Trophoblast cell (in vitro differentiated cells and primary cell): ENCODE data around the gene FAM219B.

Source experiments
- DNase-seq, 2 donors: peaks; one replicate each; pipeline ENCODE4 v3.0.0-alpha.2; 2016
- H2AFZ ChIP-seq: 2 replicates; pipeline ENCODE4 v1.6.1; 2013; ENCODE audit warnings: low read length, moderate library complexity, mild to moderate bottlenecking; ENCODE audit not compliant: insufficient read depth, poor library complexity
- H2AK5ac ChIP-seq: 2 replicates; pipeline ENCODE4 v1.6.1; 2013; ENCODE audit warnings: mild to moderate bottlenecking, low read length
- H2BK120ac ChIP-seq: 2 replicates; pipeline ENCODE4 v1.6.1; 2013; ENCODE audit warnings: low read length, mild to moderate bottlenecking, moderate library complexity; ENCODE audit not compliant: insufficient read depth, poor library complexity
- H2BK12ac ChIP-seq: 2 replicates; pipeline ENCODE4 v1.6.1; 2013; ENCODE audit warnings: mild to moderate bottlenecking, low read length, moderate library complexity
- H2BK5ac ChIP-seq: 2 replicates; pipeline ENCODE4 v1.6.1; 2013; ENCODE audit warnings: low read length, low read depth, moderate library complexity, mild to moderate bottlenecking; ENCODE audit not compliant: poor library complexity
- H3K14ac ChIP-seq: 2 replicates; pipeline ENCODE4 v1.6.1; 2013; ENCODE audit warnings: mild to moderate bottlenecking, low read length
- H3K18ac ChIP-seq: 2 replicates; pipeline ENCODE4 v1.6.1; 2013; ENCODE audit warnings: mild to moderate bottlenecking, low read length
- H3K23ac ChIP-seq: 2 replicates; pipeline ENCODE4 v1.6.1; 2013; ENCODE audit warnings: low read length
- H3K27ac ChIP-seq: 2 replicates; pipeline ENCODE4 v1.5.1; 2013; ENCODE audit warnings: low read depth, mild to moderate bottlenecking, inconsistent platforms, low read length, moderate library complexity
- H3K27me3 ChIP-seq: 2 replicates; pipeline ENCODE4 v1.6.1; 2013; ENCODE audit warnings: inconsistent platforms, mild to moderate bottlenecking, low read length, moderate library complexity; ENCODE audit not compliant: insufficient read depth
- H3K36me3 ChIP-seq, 2 experiments: 1 replicate in 1 of 2; 2 replicates in 1 of 2; pipeline ENCODE4 v1.6.1; 2013; ENCODE audit warnings: low read length in 2 of 2, mild to moderate bottlenecking in 2 of 2, moderate library complexity in 1 of 2; ENCODE audit not compliant: insufficient read depth in 2 of 2, control insufficient read depth in 1 of 2
- H3K4ac ChIP-seq: 2 replicates; pipeline ENCODE4 v1.6.1; 2013; ENCODE audit warnings: low read depth, mild to moderate bottlenecking, low read length, moderate library complexity
- H3K4me1 ChIP-seq, 2 experiments: 1 replicate in 1 of 2; 2 replicates in 1 of 2; pipeline ENCODE4 v1.6.1; 2013; ENCODE audit warnings: low read length in 2 of 2, mild to moderate bottlenecking in 2 of 2, moderate library complexity in 1 of 2; ENCODE audit not compliant: insufficient read depth in 2 of 2, control insufficient read depth in 1 of 2
- H3K4me2 ChIP-seq: 2 replicates; pipeline ENCODE4 v1.6.1; 2013; ENCODE audit warnings: inconsistent platforms, mild to moderate bottlenecking, low read length, moderate library complexity
- H3K4me3 ChIP-seq: 2 replicates; pipeline ENCODE4 v1.5.1; 2013; ENCODE audit warnings: mild to moderate bottlenecking, low read depth, low read length, inconsistent platforms
- H3K79me1 ChIP-seq: one replicate; pipeline ENCODE4 v1.6.1; 2013; ENCODE audit warnings: low read length
- H3K79me2 ChIP-seq: 2 replicates; pipeline ENCODE4 v1.6.1; 2013; ENCODE audit warnings: low read length, mild to moderate bottlenecking; ENCODE audit not compliant: control insufficient read depth, insufficient read depth, poor library complexity
- H3K9ac ChIP-seq: 2 replicates; pipeline ENCODE4 v1.6.1; 2013; ENCODE audit warnings: mild to moderate bottlenecking, low read length
- H3K9me3 ChIP-seq: 2 replicates; pipeline ENCODE4 v1.6.1; 2013; ENCODE audit warnings: low read depth, mild to moderate bottlenecking, control low read depth, inconsistent platforms, low read length; ENCODE audit not compliant: insufficient read depth
- H4K12ac ChIP-seq: 2 replicates; pipeline ENCODE4 v1.6.1; 2013; ENCODE audit warnings: low read depth, mild to moderate bottlenecking, low read length, moderate library complexity
- H4K8ac ChIP-seq: 2 replicates; pipeline ENCODE4 v1.6.1; 2013; ENCODE audit warnings: low read depth, mild to moderate bottlenecking, low read length, moderate library complexity
- H4K91ac ChIP-seq: one replicate; pipeline ENCODE4 v1.6.1; 2013; ENCODE audit warnings: low read depth, mild to moderate bottlenecking, low read length, moderate library complexity
- WGBS: extraction: QIAGEN DNeasy Blood & Tissue Kit; methylation state at CpG from one replicate; pipeline ENCODE4 v1.1.7; 2013; ENCODE audit warnings: missing lambda C conversion rate; ENCODE audit not compliant: insufficient read length, insufficient coverage; ENCODE audit errors: extremely low coverage; 5-methylcytosine and 5-hydroxymethylcytosine counted together

FAM219B gene

DNA sequence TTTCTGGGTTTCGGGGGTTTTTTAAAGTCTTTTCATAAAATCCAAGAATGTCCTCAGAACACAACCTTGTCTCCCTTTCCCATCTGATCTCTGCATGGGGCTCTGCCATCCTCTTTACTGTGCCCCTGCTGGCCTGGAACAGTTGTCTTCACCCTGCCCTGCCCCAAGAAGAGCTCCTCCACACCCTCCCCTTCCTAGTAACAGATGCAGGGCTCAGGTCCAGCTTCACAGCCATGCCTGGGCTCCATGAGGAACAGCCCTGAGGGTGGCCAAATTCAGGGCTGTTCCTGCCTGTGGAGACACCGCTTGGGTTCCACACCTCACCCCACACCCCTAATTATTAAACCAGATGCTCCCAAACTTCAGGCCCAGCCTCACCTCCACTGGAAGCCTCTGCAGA, 50.8 kb downstream of the FAM219B start:
- Histone ChIP-seq H2AK5ac (no peak overlapping the region), H4K91ac (no peak overlapping the region), H3K27me3 (no peaks in the 10 kb centered on the region), H3K4me3 (no peak overlapping the region), H2BK120ac (no peak overlapping the region), H3K36me3 (peaks cover 30 to 35% of the 10 kb centered on the region in 2 experiments), H3K9ac (no peak overlapping the region), H3K79me2 (peaks cover 5% of the 10 kb centered on the region), H3K4ac (no peak overlapping the region), H3K18ac (peak overlapping the region; percentile 16), H2BK5ac (no peak overlapping the region), H2BK12ac (no peak overlapping the region), H3K14ac (no peak overlapping the region), H3K23ac (no peak overlapping the region), H3K79me1 (no peaks in the 10 kb centered on the region), H3K4me2 (no peak overlapping the region), H4K12ac (no peak overlapping the region), H3K27ac (no peak overlapping the region), H4K8ac (no peak overlapping the region), H2AFZ (no peak overlapping the region), H3K9me3 (no peaks in the 10 kb centered on the region), H3K4me1 (peaks cover 14 to 21% of the 10 kb centered on the region in 2 experiments)
- WGBS: no CpG with 5 or more reads among the region's 2 CpGs
- no peak for DNase-seq

DNA sequence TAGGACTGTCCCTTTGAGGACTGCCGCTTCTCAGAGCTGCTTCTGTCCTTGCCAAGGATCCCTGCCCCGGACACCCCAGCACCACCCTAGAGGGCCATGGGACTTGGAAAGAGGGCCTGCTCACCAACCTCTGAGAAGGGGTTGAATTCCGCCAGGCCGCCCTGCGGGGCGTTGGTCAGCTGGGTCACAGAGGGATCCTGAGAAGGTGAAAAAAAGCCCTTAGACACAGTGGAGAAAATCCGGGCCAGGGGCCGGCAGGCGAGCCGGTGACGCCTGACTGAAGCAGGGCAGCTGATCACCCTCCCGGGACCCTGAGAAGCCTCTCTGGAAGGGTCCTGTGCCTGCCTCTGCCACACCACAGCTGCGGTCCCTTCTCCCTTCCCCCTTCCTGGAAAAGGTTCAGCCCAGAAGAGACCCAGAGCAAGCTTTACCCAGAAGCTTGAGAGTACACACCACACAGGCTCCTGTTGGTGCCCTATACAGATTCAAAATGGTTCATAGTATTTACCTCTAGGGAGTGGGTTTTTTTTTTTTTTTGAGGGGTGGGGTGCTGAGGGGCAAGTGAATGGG, 52.1 kb downstream of the FAM219B start:
- Histone ChIP-seq H3K79me2 (peaks cover 5% of the 10 kb centered on the region), H4K12ac (no peak overlapping the region), H3K4me2 (no peak overlapping the region), H3K4ac (no peak overlapping the region), H2BK12ac (no peak overlapping the region), H3K27ac (no peak overlapping the region), H3K9ac (no peak overlapping the region), H3K27me3 (no peaks in the 10 kb centered on the region), H3K36me3 (peaks cover 41 to 47% of the 10 kb centered on the region in 2 experiments), H3K18ac (no peak overlapping the region), H4K8ac (no peak overlapping the region), H3K23ac (no peak overlapping the region), H3K14ac (no peak overlapping the region), H3K9me3 (no peaks in the 10 kb centered on the region), H2AK5ac (no peak overlapping the region), H3K79me1 (no peaks in the 10 kb centered on the region), H3K4me1 (peaks cover 14 to 21% of the 10 kb centered on the region in 2 experiments), H2AFZ (no peak overlapping the region), H2BK120ac (no peak overlapping the region), H4K91ac (no peak overlapping the region), H2BK5ac (no peak overlapping the region), H3K4me3 (no peak overlapping the region)
- WGBS: no CpG with 5 or more reads among the region's 13 CpGs
- no peak for DNase-seq

DNA sequence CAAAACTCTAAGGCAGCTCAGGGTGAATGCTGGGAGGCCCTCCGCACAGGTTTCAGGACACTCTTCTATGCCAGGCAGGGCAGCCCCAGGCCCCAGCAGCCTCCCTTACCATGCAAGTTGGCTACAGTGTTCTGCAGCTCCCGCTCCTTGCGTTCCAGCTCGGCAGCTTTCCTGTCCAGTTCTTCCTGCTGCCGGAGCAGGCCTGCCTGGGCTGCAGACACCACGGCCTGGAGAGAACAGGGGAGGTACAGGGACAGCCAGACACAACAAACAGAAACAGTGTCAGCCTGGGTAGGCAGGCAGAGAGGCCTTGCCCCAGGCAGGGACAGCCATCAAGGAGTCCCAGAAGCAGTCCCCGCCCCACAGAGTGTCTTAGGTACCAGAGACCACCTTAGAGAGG, 54.7 kb downstream of the FAM219B start:
- Histone ChIP-seq H4K12ac (no peak overlapping the region), H4K91ac (no peak overlapping the region), H3K9ac (no peak overlapping the region), H3K18ac (no peak overlapping the region), H3K14ac (no peak overlapping the region), H2BK12ac (no peak overlapping the region), H2AK5ac (no peak overlapping the region), H4K8ac (no peak overlapping the region), H3K36me3 (peaks cover 58 to 62% of the 10 kb centered on the region in 2 experiments), H3K9me3 (no peaks in the 10 kb centered on the region), H3K4me3 (no peak overlapping the region), H3K27ac (no peak overlapping the region), H2BK120ac (no peak overlapping the region), H3K79me2 (no peaks in the 10 kb centered on the region), H2AFZ (no peak overlapping the region), H3K23ac (no peak overlapping the region), H2BK5ac (no peak overlapping the region), H3K79me1 (no peaks in the 10 kb centered on the region), H3K4me2 (no peak overlapping the region), H3K27me3 (no peaks in the 10 kb centered on the region), H3K4me1 (peaks cover under 1 to 7% of the 10 kb centered on the region in 2 experiments), H3K4ac (no peak overlapping the region)
- WGBS: no CpG with 5 or more reads among the region's 7 CpGs
- DNase-seq: no peak

GRCh38 chr15:74850393-74850792, 56.3 kb downstream of the FAM219B start:
- H4K12ac ChIP-seq: no peak overlapping the region
- no peak overlapping the region for H2BK120ac ChIP-seq
- H3K18ac ChIP-seq: no peak overlapping the region
- H3K23ac ChIP-seq: no peak overlapping the region
- no peak overlapping the region for H2AK5ac ChIP-seq
- H3K4ac ChIP-seq: no peak overlapping the region
- H3K9ac ChIP-seq: no peak overlapping the region
- no peaks in the 10 kb centered on the region for H3K27me3 ChIP-seq
- H3K9me3 ChIP-seq: no peaks in the 10 kb centered on the region
- H2BK5ac ChIP-seq: no peak overlapping the region
- peaks cover 0 to 7% of the 10 kb centered on the region in 2 experiments for H3K4me1 ChIP-seq
- H3K79me2 ChIP-seq: no peaks in the 10 kb centered on the region
- no CpG with 5 or more reads among the region's 4 CpGs for WGBS
- H3K14ac ChIP-seq: no peak overlapping the region
- H3K79me1 ChIP-seq: no peaks in the 10 kb centered on the region
- DNase-seq: no peak
- no peak overlapping the region for H4K91ac ChIP-seq
- H4K8ac ChIP-seq: no peak overlapping the region
- no peak overlapping the region for H2AFZ ChIP-seq
- H2BK12ac ChIP-seq: no peak overlapping the region
- H3K27ac ChIP-seq: no peak overlapping the region
- H3K4me2 ChIP-seq: no peak overlapping the region
- no peak overlapping the region for H3K4me3 ChIP-seq
- H3K36me3 ChIP-seq: peaks cover 66 to 67% of the 10 kb centered on the region in 2 experiments
